SU-DHL-6 (cell line): Measurements from ENCODE around the gene ASTN2.

Source experiments
- H2AFZ ChIP-seq: fragments of 200-600 bp; sonication (generic); 2 replicates; pipeline ENCODE4 v1.6.1; 2014; ENCODE audit warnings: low read depth, mild to moderate bottlenecking, moderate library complexity, mixed read lengths, antibody characterized with exemption, low read length; ENCODE audit not compliant: severe bottlenecking
- H3F3A ChIP-seq: fragments of 200-600 bp; shearing (Covaris generic); 2 replicates; pipeline ENCODE4 v1.6.0; 2016; ENCODE audit warnings: antibody characterized with exemption, mild to moderate bottlenecking; ENCODE audit not compliant: insufficient read depth
- H3K27ac ChIP-seq: fragments of 200-600 bp; sonication (generic); 2 replicates; pipeline ENCODE4 v1.5.1; 2016; ENCODE audit warnings: low read depth, mild to moderate bottlenecking, low read length, moderate library complexity, mixed read lengths
- H3K27me3 ChIP-seq: fragments of 200-600 bp; sonication (generic), shearing (Covaris generic); 2 replicates; pipeline ENCODE4 v1.6.0; 2014; ENCODE audit warnings: mild to moderate bottlenecking, low read length
- H3K36me3 ChIP-seq: fragments of 200-600 bp; sonication (generic); 2 replicates; pipeline ENCODE4 v1.6.1; 2014; ENCODE audit warnings: mild to moderate bottlenecking, low read length, mixed read lengths
- H3K4me2 ChIP-seq: fragments of 300-600, 200-600 bp; shearing (Covaris generic), sonication (generic); 2 replicates; pipeline ENCODE4 v1.6.0; 2014; ENCODE audit warnings: low read length, low read depth, mild to moderate bottlenecking; ENCODE audit not compliant: poor library complexity, severe bottlenecking
- H3K4me3 ChIP-seq: fragments of 200-600 bp; sonication (generic); 2 replicates; pipeline ENCODE4 v1.5.1; 2014; ENCODE audit warnings: antibody characterized with exemption, low read length, mild to moderate bottlenecking, mixed read lengths; ENCODE audit not compliant: insufficient read depth, poor library complexity, severe bottlenecking
- H3K79me2 ChIP-seq: fragments of 200-600 bp; sonication (generic); 2 replicates; pipeline ENCODE4 v1.6.1; 2014; ENCODE audit warnings: mild to moderate bottlenecking, low read length, moderate library complexity; ENCODE audit not compliant: insufficient read depth
- H3K9ac ChIP-seq: fragments of 200-600 bp; sonication (generic); 2 replicates; pipeline ENCODE4 v1.7.0; 2014; ENCODE audit warnings: mild to moderate bottlenecking, low read length
- H3K9me2 ChIP-seq: fragments of 200-600 bp; sonication (generic); replicated peaks from 2 replicates; pipeline ENCODE4 v1.6.1; 2014; ENCODE audit warnings: low read length; ENCODE audit not compliant: insufficient read depth
- H3K9me3 ChIP-seq: fragments of 200-600 bp; sonication (generic); 2 replicates; pipeline ENCODE4 v1.6.1; 2014; ENCODE audit warnings: low read length, mixed read lengths; ENCODE audit not compliant: insufficient read depth
- H4K20me1 ChIP-seq: fragments of 200-600 bp; sonication (generic); 2 replicates; pipeline ENCODE4 v1.6.1; 2014; ENCODE audit warnings: low read depth, mild to moderate bottlenecking, antibody characterized with exemption, low read length, moderate library complexity, mixed read lengths
- CTCF ChIP-seq: fragments of 200-600 bp; sonication (generic); IDR thresholded peaks from one replicate; pipeline ENCODE4 v1.5.1; 2017; ENCODE audit warnings: antibody characterized with exemption, mild to moderate bottlenecking, low read length, moderate library complexity; ENCODE audit not compliant: insufficient read depth, poor library complexity, severe bottlenecking
- EZH2phosphoT487 ChIP-seq: fragments of 200-600 bp; sonication (generic), shearing (Covaris generic); conservative IDR thresholded peaks from 2 replicates; pipeline ENCODE4 v1.6.1; 2018; ENCODE audit warnings: mild to moderate bottlenecking, antibody characterized with exemption, low read length, moderate library complexity, mixed read lengths

The ASTN2 gene

GRCh38 chr9:117008461-117008860, 406.4 kb downstream of the ASTN2 start:
- H3K4me3 ChIP-seq: no peak overlapping the region
- H3K9ac ChIP-seq: no peak overlapping the region
- no peak overlapping the region for H3K4me2 ChIP-seq
- no peak overlapping the region for H3K27ac ChIP-seq
- H3K79me2 ChIP-seq: no peaks in the 10 kb centered on the region
- H2AFZ ChIP-seq: no peak overlapping the region
- no peaks in the 10 kb centered on the region for H4K20me1 ChIP-seq
- no peaks in the 10 kb centered on the region for H3F3A ChIP-seq
- no peaks in the 10 kb centered on the region for H3K36me3 ChIP-seq
- no peaks in the 10 kb centered on the region for H3K9me2 ChIP-seq
- H3K9me3 ChIP-seq: no peaks in the 10 kb centered on the region
- TF ChIP-seq EZH2phosphoT487: no peak
- TF ChIP-seq CTCF: no peak
- H3K27me3 ChIP-seq: no peaks in the 10 kb centered on the region

GRCh38 chr9:117002686-117003085, 412.2 kb downstream of the ASTN2 start:
- Histone ChIP-seq H2AFZ (no peak overlapping the region), H3K27ac (no peak overlapping the region), H3K4me3 (no peak overlapping the region), H3K79me2 (no peaks in the 10 kb centered on the region), H3K9ac (no peak overlapping the region), H3F3A (no peaks in the 10 kb centered on the region), H3K27me3 (no peaks in the 10 kb centered on the region), H3K9me3 (no peaks in the 10 kb centered on the region), H3K36me3 (no peaks in the 10 kb centered on the region), H4K20me1 (no peaks in the 10 kb centered on the region), H3K9me2 (no peaks in the 10 kb centered on the region), H3K4me2 (no peak overlapping the region)
- TF ChIP-seq CTCF (no peak), EZH2phosphoT487 (no peak)

GRCh38 chr9:117000834-117001233, 414.0 kb downstream of the ASTN2 start:
- Histone ChIP-seq H4K20me1 (no peaks in the 10 kb centered on the region), H3K9me3 (no peaks in the 10 kb centered on the region), H3K27ac (no peak overlapping the region), H2AFZ (no peak overlapping the region), H3K9me2 (no peaks in the 10 kb centered on the region), H3K79me2 (no peaks in the 10 kb centered on the region), H3K4me2 (no peak overlapping the region), H3K4me3 (no peak overlapping the region), H3K36me3 (no peaks in the 10 kb centered on the region), H3K9ac (no peak overlapping the region), H3K27me3 (no peaks in the 10 kb centered on the region), H3F3A (no peaks in the 10 kb centered on the region)
- TF ChIP-seq EZH2phosphoT487 (no peak), CTCF (no peak)
